Measurements from ENCODE around the gene DRAP1. TPM values are rescaled to one million over a fixed set of nuclear protein-coding genes. Genes with fewer than 3 reads are reported as not detected.

Gene DRAP1
- total RNA-seq, 3 donors from 2014 or later, result 39.9 to 74.8 (median 61.6) TPM

DNA sequence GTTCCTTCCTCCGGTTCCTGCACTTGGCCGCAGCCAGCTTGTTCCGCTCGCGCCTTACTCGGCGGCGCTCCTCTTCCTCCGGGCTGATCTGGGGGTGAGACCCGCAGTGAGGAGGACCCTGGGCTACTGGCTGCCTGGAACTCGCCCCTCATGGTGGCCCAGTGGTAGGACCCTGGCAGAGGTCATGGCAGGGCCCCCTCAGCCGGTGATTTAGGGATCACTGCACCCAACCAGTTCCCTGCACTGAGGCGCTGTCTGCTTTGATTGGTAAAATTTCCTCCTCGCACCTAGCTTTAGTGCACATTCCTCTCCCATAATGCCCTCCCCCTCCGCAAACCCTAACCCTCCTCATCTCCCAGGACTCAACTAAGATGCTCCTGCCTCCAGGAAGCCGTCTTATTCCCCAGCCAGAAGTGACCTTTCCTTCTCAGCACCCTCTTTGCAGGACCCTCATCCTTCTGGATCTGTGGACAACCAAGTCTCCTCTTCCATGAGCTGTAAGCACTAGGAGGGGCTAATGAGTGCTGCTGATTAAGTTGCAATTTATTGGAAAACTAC lies 25.1 kb upstream of the DRAP1 start:
- Histone ChIP-seq H3K4me1 (ENCODE audit: low read depth) (peaks cover 18% of the 10 kb centered on the region), H3K4me3 (no peak overlapping the region), H3K9me3 (no peaks in the 10 kb centered on the region), H3K36me3 (ENCODE audit: low read depth) (no peaks in the 10 kb centered on the region)
- ATAC-seq, result no peak
- TF ChIP-seq, protein P1, sequence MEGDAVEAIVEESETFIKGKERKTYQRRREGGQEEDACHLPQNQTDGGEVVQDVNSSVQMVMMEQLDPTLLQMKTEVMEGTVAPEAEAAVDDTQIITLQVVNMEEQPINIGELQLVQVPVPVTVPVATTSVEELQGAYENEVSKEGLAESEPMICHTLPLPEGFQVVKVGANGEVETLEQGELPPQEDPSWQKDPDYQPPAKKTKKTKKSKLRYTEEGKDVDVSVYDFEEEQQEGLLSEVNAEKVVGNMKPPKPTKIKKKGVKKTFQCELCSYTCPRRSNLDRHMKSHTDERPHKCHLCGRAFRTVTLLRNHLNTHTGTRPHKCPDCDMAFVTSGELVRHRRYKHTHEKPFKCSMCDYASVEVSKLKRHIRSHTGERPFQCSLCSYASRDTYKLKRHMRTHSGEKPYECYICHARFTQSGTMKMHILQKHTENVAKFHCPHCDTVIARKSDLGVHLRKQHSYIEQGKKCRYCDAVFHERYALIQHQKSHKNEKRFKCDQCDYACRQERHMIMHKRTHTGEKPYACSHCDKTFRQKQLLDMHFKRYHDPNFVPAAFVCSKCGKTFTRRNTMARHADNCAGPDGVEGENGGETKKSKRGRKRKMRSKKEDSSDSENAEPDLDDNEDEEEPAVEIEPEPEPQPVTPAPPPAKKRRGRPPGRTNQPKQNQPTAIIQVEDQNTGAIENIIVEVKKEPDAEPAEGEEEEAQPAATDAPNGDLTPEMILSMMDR (IDR thresholded peaks at IDR 0.05), result no peak
- DNase-seq, result peak in 2 of 3 donors; percentile 61 to 86
- intact Hi-C loops (cut with DNase I, micrococcal nuclease), result no loop called here

DNA sequence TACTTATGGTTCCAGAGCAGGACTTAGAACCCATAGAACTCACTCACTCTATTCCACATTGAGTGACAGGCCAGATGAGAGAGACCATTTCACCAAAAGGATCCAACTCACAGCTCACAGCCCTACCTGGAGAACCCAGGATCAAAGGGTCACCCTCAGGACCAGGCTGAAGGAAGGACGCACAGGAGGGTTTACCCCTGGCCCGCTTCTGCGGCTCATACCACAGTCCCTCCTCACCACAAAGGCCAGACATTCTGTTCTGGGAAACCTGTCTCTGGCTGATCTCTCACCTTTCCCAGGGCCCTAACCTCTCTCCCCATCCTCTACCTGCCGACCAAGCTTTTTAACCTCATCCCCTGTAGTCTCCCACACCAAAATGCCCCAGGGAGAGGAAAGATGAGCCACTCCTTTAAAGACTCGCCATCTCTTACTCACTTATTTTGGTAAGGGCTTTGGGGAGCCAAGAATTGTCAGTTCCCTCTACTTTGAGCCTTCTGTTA lies 23.7 kb upstream of the DRAP1 start:
- H3K36me3 ChIP-seq (ENCODE audit: low read depth), result no peaks in the 10 kb centered on the region
- H3K9me3 ChIP-seq, result no peaks in the 10 kb centered on the region
- ATAC-seq (no peak), DNase-seq (no peak)
- intact Hi-C loops (cut with DNase I, micrococcal nuclease), result no loop called here
- TF ChIP-seq, protein P1 (IDR thresholded peaks at IDR 0.05), result no peak
- H3K4me1 ChIP-seq (ENCODE audit: low read depth), result peaks cover 24% of the 10 kb centered on the region
- H3K4me3 ChIP-seq, result no peak overlapping the region

DNA sequence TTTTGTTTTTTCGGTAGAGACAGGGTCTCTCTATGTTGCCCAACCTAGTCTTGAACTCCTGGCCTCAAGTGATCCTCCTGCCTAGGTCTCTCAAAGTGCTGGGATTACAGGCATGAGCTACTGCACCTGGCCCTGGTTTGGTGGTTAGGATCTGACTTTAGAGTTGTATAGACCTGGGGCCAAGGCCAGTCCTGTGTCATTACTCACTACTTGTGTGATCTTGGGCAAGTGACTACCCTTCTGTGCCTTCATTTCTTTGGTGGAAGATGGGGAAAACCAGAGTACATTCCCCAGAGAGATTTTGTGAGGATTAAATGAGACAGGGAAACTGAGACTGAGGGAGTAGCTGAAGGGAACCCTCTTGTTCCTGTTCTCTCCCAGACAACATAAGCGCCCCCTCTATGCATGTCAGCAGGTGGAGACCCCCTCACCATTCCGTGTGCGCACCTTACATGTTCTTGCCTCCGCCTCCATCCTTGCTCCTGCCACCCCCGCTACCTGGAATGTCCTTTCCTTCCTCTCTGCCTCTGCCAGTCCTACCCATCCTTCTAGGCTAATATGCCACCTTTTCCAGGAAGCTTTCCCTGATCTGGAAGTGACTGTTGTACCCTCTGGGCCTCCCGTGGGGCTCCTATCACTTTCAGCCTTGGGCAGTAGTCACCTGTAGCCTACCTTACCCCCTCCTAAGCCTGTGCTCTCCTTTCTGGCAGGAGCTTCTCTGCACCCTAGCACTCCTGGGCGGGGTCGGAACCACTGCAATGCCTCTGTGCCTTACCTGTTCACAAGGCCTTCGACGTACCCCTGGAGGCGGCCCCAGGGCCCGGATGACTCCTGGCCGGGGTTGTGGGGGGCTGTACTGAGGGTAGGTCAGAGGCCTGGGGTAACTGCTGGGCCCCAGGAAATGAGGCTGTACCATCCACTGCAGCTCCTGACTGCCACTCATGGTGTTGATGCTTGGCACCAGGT lies 22.9 kb upstream of the DRAP1 start:
- Histone ChIP-seq H3K9me3 (no peaks in the 10 kb centered on the region), H3K4me3 (no peak overlapping the region), H3K4me1 (ENCODE audit: low read depth) (peaks cover 24% of the 10 kb centered on the region), H3K36me3 (ENCODE audit: low read depth) (no peaks in the 10 kb centered on the region)
- peak in 1 of 3 donors; percentile 27 for DNase-seq
- ATAC-seq, result no peak
- intact Hi-C loops (cut with DNase I, micrococcal nuclease), result no loop called here
- TF ChIP-seq, protein P1 (IDR thresholded peaks at IDR 0.05), result no peak

DNA sequence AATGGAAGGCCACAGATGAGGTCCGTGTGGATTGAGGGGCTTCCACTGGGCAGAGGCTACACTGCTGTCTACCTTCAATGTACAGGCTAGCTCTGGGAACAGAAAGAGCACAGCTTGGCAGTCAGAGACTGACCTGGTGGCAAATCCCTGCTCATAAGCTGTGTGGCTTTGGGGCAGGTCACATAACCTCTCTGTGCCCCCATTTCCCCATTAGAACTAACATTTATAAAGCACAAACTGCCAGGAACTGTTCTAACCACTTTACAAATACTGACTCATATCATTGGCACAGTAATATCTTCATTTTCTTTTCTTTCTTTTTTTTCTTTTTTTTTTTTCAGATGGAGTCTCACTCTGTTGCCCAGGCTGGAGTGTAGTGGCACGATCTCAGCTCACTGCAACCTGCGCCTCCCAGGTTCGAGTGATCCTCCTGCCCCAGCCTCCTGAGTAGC lies 22.2 kb upstream of the DRAP1 start:
- no peaks in the 10 kb centered on the region for H3K9me3 ChIP-seq
- TF ChIP-seq, protein P1 (IDR thresholded peaks at IDR 0.05), result no peak
- ATAC-seq (no peak), DNase-seq (no peak)
- intact Hi-C loops (cut with DNase I, micrococcal nuclease), result no loop called here
- peaks cover 17% of the 10 kb centered on the region for H3K4me1 ChIP-seq (ENCODE audit: low read depth)
- no peak overlapping the region for H3K4me3 ChIP-seq
- H3K36me3 ChIP-seq (ENCODE audit: low read depth), result no peaks in the 10 kb centered on the region

DNA sequence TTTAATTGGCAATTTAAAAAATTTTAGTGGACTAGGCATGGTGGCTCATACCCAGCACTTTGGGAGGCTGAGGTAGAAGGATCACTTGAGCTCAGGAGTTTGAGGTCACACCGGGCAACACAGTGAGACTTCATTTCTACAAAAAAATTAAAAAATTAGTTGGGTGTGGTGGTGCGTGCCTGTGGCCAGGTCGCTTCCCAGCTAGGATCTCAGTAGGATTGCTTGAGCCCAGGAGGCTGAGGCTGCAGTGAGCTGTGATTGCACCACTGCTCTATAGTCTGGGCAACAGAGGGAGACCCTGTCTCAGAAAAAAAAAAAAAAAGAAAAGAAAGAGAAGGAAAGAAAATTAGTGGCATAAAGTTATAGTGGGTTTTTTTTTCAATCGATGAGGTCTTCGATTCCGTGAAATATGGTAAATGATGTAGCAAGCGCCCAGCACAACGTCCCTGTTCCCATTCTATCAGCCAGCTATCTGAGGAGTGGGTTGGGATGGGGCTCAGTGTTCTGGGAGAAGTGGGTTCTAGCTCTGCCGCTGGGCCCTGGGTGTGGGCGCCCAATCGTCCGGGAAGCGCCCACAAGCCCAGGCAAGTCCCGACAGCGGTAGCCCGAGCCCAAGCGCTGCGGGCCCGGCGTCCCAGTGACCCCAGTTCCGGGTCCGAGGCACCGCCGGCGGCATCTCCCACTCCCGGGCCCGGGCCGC lies 20.4 kb upstream of the DRAP1 start:
- intact Hi-C loops (cut with DNase I, micrococcal nuclease), result no loop called here
- Histone ChIP-seq H3K4me3 (no peak overlapping the region), H3K9me3 (no peaks in the 10 kb centered on the region)

More for the DNA sequence above, 20.4 kb upstream of the DRAP1 start:
- DNase-seq (no peak), ATAC-seq (no peak)
- Histone ChIP-seq H3K36me3 (ENCODE audit: low read depth) (no peaks in the 10 kb centered on the region), H3K4me1 (ENCODE audit: low read depth) (peaks cover 16% of the 10 kb centered on the region)
- TF ChIP-seq, protein P1 (IDR thresholded peaks at IDR 0.05), result no peak
